Effector memory CD8-positive, alpha-beta T cell (primary cell): ENCODE data around the gene GAB2.
"Not testable (repeated sequence)": the region's sequence is repeated elsewhere in the genome, so short reads cannot be mapped to it uniquely, and the experiment has no call there.

Experiments used
- ATAC-seq: fragments of 150-1000 bp; cut with Tn5 transposase; replicated peaks from 2 replicates; pipeline ENCODE4 v1.10.0; 2021; ENCODE audit warnings: mild to moderate bottlenecking, moderate library complexity
- DNase-seq, 3 experiments: peaks; one replicate each; pipeline ENCODE4 v3.0.0; 2021
- H3K27ac Mint-ChIP-seq, 2 donors: one replicate each; pipeline ENCODE4 v1.8.0; 2022; ENCODE audit warnings: mild to moderate bottlenecking in 2 of 2, mixed read lengths in 2 of 2, moderate library complexity in 2 of 2
- H3K27me3 Mint-ChIP-seq, 2 donors: one replicate each; pipeline ENCODE4 v1.8.0; 2022; ENCODE audit warnings: mixed read lengths in 2 of 2
- H3K36me3 Mint-ChIP-seq: one replicate; pipeline ENCODE4 v1.8.0; 2022; ENCODE audit warnings: mild to moderate bottlenecking, moderate library complexity, mixed read lengths; ENCODE audit not compliant: insufficient read depth
- H3K4me1 Mint-ChIP-seq, 2 donors: one replicate each; pipeline ENCODE4 v1.8.0; 2022; ENCODE audit warnings: low read depth in 2 of 2, mixed read lengths in 2 of 2
- H3K4me3 Mint-ChIP-seq, 2 donors: one replicate each; pipeline ENCODE4 v1.8.0; 2022; ENCODE audit warnings: mild to moderate bottlenecking in 2 of 2, mixed read lengths in 2 of 2, moderate library complexity in 2 of 2
- H3K9me3 Mint-ChIP-seq, 2 donors: one replicate each; pipeline ENCODE4 v1.8.0; 2022; ENCODE audit warnings: mixed read lengths in 2 of 2

The GAB2 gene

GRCh38 chr11:78293536-78293935 lies 124.1 kb downstream of the GAB2 start:
- no peak for DNase-seq
- Mint-ChIP-seq H3K4me3 (no peak overlapping the region), H3K36me3 (no peaks in the 10 kb centered on the region), H3K4me1 (peaks cover 0 to 3% of the 10 kb centered on the region in 2 donors), H3K9me3 (no peaks in the 10 kb centered on the region), H3K27me3 (no peaks in the 10 kb centered on the region), H3K27ac (no peak overlapping the region)
- no peak for ATAC-seq

DNA sequence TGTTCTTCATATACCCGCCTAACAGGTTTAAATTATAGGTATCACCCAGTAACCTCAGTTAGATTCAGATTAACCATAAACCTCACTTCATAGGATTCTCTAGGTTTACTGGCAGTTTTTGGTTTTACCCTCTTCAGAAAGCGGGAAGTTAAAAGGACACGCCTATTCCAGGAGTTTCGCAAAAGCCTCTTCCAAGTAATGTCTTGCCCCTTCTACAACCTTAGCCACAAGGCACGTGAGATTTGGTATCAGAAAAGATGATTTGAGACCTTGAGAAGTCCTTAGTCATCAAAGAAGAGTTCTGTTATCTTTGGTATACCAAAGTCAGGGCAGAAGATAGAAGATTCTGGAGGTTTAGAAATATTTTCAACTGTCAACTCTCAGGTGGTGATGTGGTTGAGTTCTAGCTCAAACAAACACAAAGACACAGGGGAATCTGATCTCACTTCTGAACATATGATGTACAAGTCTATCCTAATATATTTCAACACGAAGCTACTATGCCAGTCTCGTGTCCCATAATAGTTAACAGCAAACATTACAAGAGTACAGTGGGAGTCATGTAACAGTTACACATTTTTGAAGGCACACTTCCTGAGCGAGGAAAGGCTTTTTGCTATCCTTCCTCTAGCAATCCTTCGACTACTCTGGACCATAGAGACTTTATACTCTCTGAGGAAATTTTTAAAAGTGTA lies 125.4 kb downstream of the GAB2 start:
- Mint-ChIP-seq H3K27ac (peak overlapping the region in 1 of 2 donors; percentile 19), H3K27me3 (no peaks in the 10 kb centered on the region), H3K9me3 (no peaks in the 10 kb centered on the region), H3K36me3 (no peaks in the 10 kb centered on the region), H3K4me1 (peaks cover 0 to 3% of the 10 kb centered on the region in 2 donors), H3K4me3 (no peak overlapping the region)
- ATAC-seq (no peak), DNase-seq (no peak)

DNA sequence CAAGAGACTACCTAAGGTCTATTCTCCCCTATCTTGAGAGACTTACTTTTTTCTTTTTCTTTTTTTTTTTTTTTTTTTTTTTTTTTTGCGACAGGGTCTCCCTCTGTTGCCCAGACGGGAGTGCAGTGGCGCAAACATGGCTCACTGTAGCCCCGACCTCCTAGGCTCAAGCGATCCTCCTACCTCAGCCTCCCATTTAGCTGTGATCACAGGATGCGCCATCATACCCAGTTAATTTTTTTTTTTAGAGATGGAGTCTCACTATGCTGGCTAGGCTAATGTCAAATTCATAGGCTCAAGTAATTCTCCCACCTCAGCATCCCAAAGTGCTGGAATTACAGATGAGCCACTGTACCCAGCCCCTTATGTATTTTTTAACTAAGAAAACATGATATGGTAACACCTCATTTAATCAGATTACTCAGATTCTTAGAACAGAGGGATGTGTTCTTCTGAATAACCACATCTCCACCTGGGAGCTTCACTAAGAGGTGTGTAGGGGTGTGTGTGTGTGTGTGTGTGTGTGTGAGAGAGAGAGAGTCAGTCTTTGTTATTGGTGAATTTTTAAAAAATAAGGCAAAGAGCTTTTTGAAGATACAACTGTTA lies 126.0 kb downstream of the GAB2 start:
- H3K4me1 Mint-ChIP-seq = peaks cover 0 to 3% of the 10 kb centered on the region in 2 donors
- no peaks in the 10 kb centered on the region for H3K36me3 Mint-ChIP-seq
- H3K27ac Mint-ChIP-seq = peak overlapping the region in 1 of 2 donors; percentile 19
- DNase-seq (no peak), ATAC-seq (no peak)
- no peak overlapping the region for H3K4me3 Mint-ChIP-seq
- no peaks in the 10 kb centered on the region for H3K27me3 Mint-ChIP-seq
- no peaks in the 10 kb centered on the region for H3K9me3 Mint-ChIP-seq

GRCh38 chr11:78290293-78291176 lies 127.1 kb downstream of the GAB2 start:
- Mint-ChIP-seq H3K36me3 (no peaks in the 10 kb centered on the region), H3K9me3 (no peaks in the 10 kb centered on the region), H3K4me3 (no peak overlapping the region), H3K27ac (no peak overlapping the region), H3K27me3 (peaks cover 8% of the 10 kb centered on the region in 2 donors), H3K4me1 (peaks cover 0 to 3% of the 10 kb centered on the region in 2 donors)
- ATAC-seq (peak; percentile 50), DNase-seq (no peak)

GRCh38 chr11:78289552-78290292 lies 127.9 kb downstream of the GAB2 start:
- peaks cover 0 to 3% of the 10 kb centered on the region in 2 donors for H3K4me1 Mint-ChIP-seq
- H3K36me3 Mint-ChIP-seq = no peaks in the 10 kb centered on the region
- no peak overlapping the region for H3K4me3 Mint-ChIP-seq
- H3K27ac Mint-ChIP-seq = no peak overlapping the region
- no peaks in the 10 kb centered on the region for H3K9me3 Mint-ChIP-seq
- DNase-seq (no peak), ATAC-seq (no peak)
- peaks cover 8 to 9% of the 10 kb centered on the region in 2 donors for H3K27me3 Mint-ChIP-seq

GRCh38 chr11:78284260-78284659 lies 133.4 kb downstream of the GAB2 start:
- DNase-seq (no peak), ATAC-seq (no peak)
- H3K27ac Mint-ChIP-seq = no peak overlapping the region
- no peak overlapping the region for H3K4me3 Mint-ChIP-seq
- no peaks in the 10 kb centered on the region for H3K4me1 Mint-ChIP-seq
- no peaks in the 10 kb centered on the region for H3K36me3 Mint-ChIP-seq
- no peaks in the 10 kb centered on the region for H3K9me3 Mint-ChIP-seq
- H3K27me3 Mint-ChIP-seq = peaks cover 8 to 9% of the 10 kb centered on the region in 2 donors

DNA sequence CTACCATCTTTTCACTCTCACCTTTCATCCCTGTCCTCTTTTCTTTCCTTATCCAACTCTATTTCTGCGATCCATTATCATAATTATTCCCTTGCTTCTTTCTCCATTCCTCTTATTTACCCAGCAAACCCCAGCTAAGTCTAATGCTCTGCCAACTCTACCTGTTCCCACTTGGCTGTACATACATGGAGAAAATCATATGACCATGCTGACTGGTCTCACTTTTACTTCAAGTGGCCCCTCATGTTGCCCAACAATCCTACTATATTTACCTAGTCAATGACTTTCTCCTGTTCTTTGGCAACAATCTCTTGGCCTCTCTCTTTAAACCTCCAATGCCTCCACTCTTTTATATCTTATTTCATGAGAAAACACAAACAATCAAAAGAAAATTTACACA lies 134.8 kb downstream of the GAB2 start:
- Mint-ChIP-seq H3K36me3 (no peaks in the 10 kb centered on the region), H3K27me3 (peaks cover 8 to 9% of the 10 kb centered on the region in 2 donors), H3K4me1 (no peaks in the 10 kb centered on the region), H3K27ac (no peak overlapping the region), H3K9me3 (no peaks in the 10 kb centered on the region), H3K4me3 (no peak overlapping the region)
- ATAC-seq = no peak
- no peak for DNase-seq

GRCh38 chr11:78281511-78281910 lies 136.1 kb downstream of the GAB2 start:
- DNase-seq (no peak), ATAC-seq (no peak)
- Mint-ChIP-seq H3K36me3 (no peaks in the 10 kb centered on the region), H3K27me3 (peaks cover 8 to 9% of the 10 kb centered on the region in 2 donors), H3K27ac (no peak overlapping the region), H3K4me3 (no peak overlapping the region), H3K4me1 (no peaks in the 10 kb centered on the region), H3K9me3 (no peaks in the 10 kb centered on the region)

DNA sequence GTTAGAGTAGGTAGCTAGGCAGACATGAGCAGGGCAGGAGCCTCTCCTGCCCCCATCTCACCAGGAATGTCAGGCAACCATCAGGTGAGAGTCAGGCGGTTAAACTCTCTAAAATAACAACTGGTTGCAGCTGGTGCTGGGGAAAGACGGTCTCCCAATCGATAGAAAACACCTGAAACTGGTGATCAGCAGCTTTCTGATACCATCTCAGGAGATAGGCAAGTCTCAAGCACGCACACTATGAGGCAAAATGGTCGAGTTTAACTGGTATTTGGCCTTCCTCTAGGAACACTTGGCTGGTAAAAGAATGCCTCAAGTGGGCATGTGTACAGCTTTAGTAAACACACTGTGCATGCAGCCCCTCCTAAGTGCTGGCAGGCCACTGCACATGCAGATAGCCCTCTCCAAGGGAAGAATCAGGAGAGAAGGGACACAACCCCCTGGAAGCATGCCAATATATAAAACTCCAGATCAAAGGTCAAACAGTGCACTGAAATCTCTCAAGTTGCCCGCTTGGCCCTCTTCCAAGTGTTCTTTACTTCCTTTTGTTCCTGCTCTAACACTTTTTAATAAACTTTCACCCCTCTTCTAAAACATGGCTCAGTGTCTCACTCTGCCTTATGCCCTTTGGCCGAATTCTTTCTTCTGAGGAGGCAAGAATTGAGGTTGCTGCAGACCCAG lies 140.2 kb downstream of the GAB2 start:
- H3K4me1 Mint-ChIP-seq = no peaks in the 10 kb centered on the region
- ATAC-seq = no peak

DNA sequence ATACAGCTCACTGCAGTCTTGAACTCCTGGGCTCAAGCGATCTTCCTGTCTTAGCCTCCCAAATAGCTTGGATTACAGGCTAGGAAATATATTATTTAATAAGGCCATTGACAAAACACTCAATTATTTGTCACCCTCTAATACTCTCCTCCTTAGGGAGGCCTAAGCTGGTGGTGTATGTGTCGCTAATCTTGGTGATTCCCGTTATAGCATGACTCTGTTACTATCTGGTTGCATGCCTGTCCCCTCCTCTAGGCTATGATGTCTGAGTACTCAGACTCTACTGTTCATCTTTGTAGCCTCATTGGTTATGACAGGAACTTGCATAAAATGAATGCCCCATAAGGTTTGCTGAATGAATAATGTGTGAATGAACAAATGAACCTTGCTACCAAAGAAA lies 141.3 kb downstream of the GAB2 start:
- no peak overlapping the region for H3K27ac Mint-ChIP-seq

More for the DNA sequence above, 140.2 kb downstream of the GAB2 start:
- no peaks in the 10 kb centered on the region for H3K36me3 Mint-ChIP-seq
- no peak overlapping the region for H3K4me3 Mint-ChIP-seq
- DNase-seq = no peak
- no peaks in the 10 kb centered on the region for H3K27me3 Mint-ChIP-seq
- no peaks in the 10 kb centered on the region for H3K9me3 Mint-ChIP-seq
- no peak overlapping the region for H3K27ac Mint-ChIP-seq

DNA sequence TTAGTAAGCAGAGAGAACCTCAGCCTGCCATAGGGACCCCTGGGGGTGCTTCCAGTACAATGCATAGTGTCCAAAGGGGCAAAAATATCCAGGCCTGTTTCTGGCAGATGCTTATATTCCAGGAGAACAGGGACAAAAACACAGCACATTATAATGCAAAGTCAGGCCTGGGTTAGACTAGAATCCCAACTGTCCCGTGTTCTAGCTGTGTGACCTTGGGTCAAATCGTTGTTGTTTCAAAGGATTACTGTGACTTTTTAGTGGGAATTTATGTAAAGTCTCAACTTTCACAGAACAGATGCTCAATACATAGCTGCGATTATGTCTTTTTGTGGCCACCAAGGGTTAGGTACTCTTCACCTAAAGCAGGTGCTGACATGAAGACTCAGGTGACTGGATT lies 142.9 kb downstream of the GAB2 start:
- Mint-ChIP-seq H3K27ac (no peak overlapping the region), H3K4me1 (no peaks in the 10 kb centered on the region), H3K36me3 (no peaks in the 10 kb centered on the region), H3K4me3 (no peak overlapping the region), H3K9me3 (peaks cover 0 to 7% of the 10 kb centered on the region in 2 donors), H3K27me3 (no peaks in the 10 kb centered on the region)
- DNase-seq (no peak), ATAC-seq (no peak)

More for the DNA sequence above, 141.3 kb downstream of the GAB2 start:
- no peaks in the 10 kb centered on the region for H3K4me1 Mint-ChIP-seq
- no peaks in the 10 kb centered on the region for H3K36me3 Mint-ChIP-seq
- no peak for ATAC-seq
- no peak for DNase-seq
- H3K4me3 Mint-ChIP-seq = no peak overlapping the region
- H3K9me3 Mint-ChIP-seq = peaks cover 0 to 7% of the 10 kb centered on the region in 2 donors
- H3K27me3 Mint-ChIP-seq = no peaks in the 10 kb centered on the region

DNA sequence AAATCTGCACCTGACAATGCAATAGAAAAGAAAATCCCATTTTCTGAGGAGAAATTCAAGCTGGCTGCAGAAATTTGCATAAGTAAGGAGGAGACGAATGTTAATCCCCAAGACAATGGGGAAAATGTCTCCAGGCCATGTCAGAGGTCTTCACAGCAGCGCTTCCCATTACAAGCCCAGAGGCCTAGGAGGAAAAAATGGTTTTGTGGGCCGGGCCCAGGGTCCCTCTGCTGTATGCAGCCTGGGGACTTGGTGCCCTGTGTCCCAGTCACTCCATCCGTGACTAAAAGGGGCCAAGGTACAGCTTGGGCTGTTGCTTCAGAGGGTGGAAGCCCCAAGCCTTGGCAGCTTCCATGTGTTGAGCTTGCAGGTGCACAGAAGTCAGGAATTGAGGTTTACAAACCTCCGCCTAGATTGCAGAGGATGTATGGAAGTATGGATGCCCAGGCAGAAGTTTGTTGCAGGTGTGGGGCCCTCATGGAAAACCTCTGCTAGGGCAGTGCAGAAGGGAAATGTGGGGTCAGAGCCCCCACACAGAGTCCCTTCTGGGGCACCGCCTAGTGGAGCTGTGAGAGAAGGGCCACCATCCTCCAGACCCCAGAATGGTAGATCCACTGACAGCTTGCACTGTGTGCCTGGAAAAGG lies 144.9 kb downstream of the GAB2 start:
- H3K9me3 Mint-ChIP-seq, ATAC-seq, DNase-seq, H3K4me1 Mint-ChIP-seq, H3K4me3 Mint-ChIP-seq, H3K27me3 Mint-ChIP-seq, H3K36me3 Mint-ChIP-seq, H3K27ac Mint-ChIP-seq: not testable (repeated sequence)
